ENCODE results near the gene RHOA. TPM values are rescaled to one million over a fixed set of nuclear protein-coding genes. Genes with fewer than 3 reads are reported as not detected.
"Not testable (repeated sequence)": the region's sequence is repeated elsewhere in the genome, so short reads cannot be mapped to it uniquely, and the experiment has no call there.

RHOA gene
- total RNA-seq, 3 donors from 2014 or later = 314 to 686 (median 317) TPM

DNA sequence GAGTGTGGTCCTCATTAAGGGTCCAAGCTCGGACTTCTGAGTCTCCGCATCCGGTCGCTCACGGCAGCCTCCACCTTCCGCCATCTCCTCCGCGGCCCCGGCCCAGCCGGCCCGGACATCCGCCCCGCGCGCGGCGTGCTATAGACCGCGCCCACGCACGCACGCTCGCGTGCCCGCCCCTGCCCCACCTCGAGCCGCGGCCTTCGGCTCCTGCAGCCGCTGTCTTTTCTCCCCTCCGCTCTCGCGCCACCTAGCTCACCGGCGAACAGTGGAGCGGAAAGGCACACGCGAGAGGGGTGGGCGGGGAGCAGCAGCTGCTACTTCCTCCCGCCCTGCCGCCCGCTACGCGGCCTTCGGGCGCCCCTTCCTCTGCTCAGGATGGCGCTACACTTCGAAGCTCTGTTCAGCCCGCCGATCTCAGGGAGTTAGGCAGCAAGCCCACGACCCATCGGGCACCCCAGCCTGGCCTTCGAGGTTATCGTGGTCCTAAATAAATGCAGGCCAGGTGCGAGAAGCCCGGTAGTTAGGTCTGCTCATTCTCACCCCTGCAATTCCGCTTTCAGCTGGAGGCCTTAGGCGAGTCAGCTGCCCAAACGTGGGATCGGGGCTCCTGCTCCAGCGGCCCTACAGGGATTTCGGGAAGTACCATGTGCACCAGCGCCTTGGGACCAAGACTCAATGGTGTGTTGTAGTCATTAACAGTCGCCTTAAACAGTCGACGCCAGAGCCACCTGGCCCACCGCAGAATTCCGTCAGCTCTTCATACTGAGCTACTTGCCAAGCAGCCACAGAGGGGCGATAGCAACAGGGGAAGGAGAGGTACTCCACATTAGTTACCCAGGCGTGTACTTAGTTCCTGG is 71.6 kb downstream of the RHOA start, which contains the start of gene USP4:
Gene USP4 (minus strand): TSS at position 113 of the 860 bp plus-strand sequence. CDS start 29 bp downstream, at position 84.
- H3K9me3 ChIP-seq = no peaks in the 10 kb centered on the region
- peak within 1 kb of the TSS; percentile 71 to 95 (median 88) for H3K4me3 ChIP-seq
- peaks cover 0 to 6% of the 10 kb centered on the region in 2 donors for H3K4me1 ChIP-seq
- no peaks in the 10 kb centered on the region for H3K36me3 ChIP-seq
- intact Hi-C loops (cut with DNase I; ENCODE audit: low total_unique reads) = loop anchor here (5.0 kb wide), 1 partner anchor 592 kb away; no protein-coding TSS in a partner anchor
- TF ChIP-seq CTCF (IDR thresholded peaks at IDR 0.05) (peak in 1 of 3 donors; percentile 23), POLR2AphosphoS5 (IDR thresholded peaks at IDR 0.05) (peak; percentile 70 to 85 (median 83)), POLR2A (IDR thresholded peaks at IDR 0.05) (no peak)
- peak within 1 kb of the TSS; percentile 90 to 98 for H3K27ac ChIP-seq
- no peaks in the 10 kb centered on the region for H3K27me3 ChIP-seq
- peak; percentile 85 to 87 for DNase-seq (ENCODE audit: low spot score in 2 of 2)

GRCh38 chr3:49339581-49339940 is 72.2 kb downstream of the RHOA start:
- DNase-seq (ENCODE audit: low spot score in 2 of 2) = peak in 1 of 2 donors; percentile 32
- peaks cover 0 to 6% of the 10 kb centered on the region in 2 donors for H3K4me1 ChIP-seq
- intact Hi-C loops (cut with DNase I; ENCODE audit: low total_unique reads) = no loop called here
- peak overlapping the region; percentile 71 to 95 (median 88) for H3K4me3 ChIP-seq
- H3K27ac ChIP-seq = peak overlapping the region; percentile 90 to 98
- H3K9me3 ChIP-seq = no peaks in the 10 kb centered on the region
- no peaks in the 10 kb centered on the region for H3K27me3 ChIP-seq
- TF ChIP-seq CTCF (IDR thresholded peaks at IDR 0.05) (no peak), POLR2AphosphoS5 (IDR thresholded peaks at IDR 0.05) (no peak), POLR2A (IDR thresholded peaks at IDR 0.05) (no peak)
- H3K36me3 ChIP-seq = no peaks in the 10 kb centered on the region

- no peak overlapping the region for H3K4me3 ChIP-seq
- no peak for DNase-seq (ENCODE audit: low spot score in 2 of 2)
- no peaks in the 10 kb centered on the region for H3K27me3 ChIP-seq
- no peaks in the 10 kb centered on the region for H3K9me3 ChIP-seq
- intact Hi-C loops (cut with DNase I; ENCODE audit: low total_unique reads) = no loop called here
- no peak overlapping the region for H3K27ac ChIP-seq
- H3K4me1 ChIP-seq = peaks cover 0 to 4% of the 10 kb centered on the region in 2 donors
- no peak for TF ChIP-seq POLR2A (IDR thresholded peaks at IDR 0.05)
- no peak for TF ChIP-seq CTCF (IDR thresholded peaks at IDR 0.05)
- TF ChIP-seq POLR2AphosphoS5 (IDR thresholded peaks at IDR 0.05) = no peak
- H3K36me3 ChIP-seq = no peaks in the 10 kb centered on the region
Measured at GRCh38 chr3:49333916-49334633, 77.7 kb downstream of the RHOA start.

- no peak for DNase-seq (ENCODE audit: low spot score in 2 of 2)
- Histone ChIP-seq H3K36me3 (no peaks in the 10 kb centered on the region), H3K4me3 (no peak overlapping the region), H3K4me1 (no peaks in the 10 kb centered on the region), H3K9me3 (no peaks in the 10 kb centered on the region), H3K27ac (no peak overlapping the region), H3K27me3 (no peaks in the 10 kb centered on the region)
- TF ChIP-seq CTCF (IDR thresholded peaks at IDR 0.05) (no peak), POLR2A (IDR thresholded peaks at IDR 0.05) (no peak), POLR2AphosphoS5 (IDR thresholded peaks at IDR 0.05) (no peak)
- intact Hi-C loops (cut with DNase I; ENCODE audit: low total_unique reads) = no loop called here
Measured at GRCh38 chr3:49333091-49333490, 78.7 kb downstream of the RHOA start.

GRCh38 chr3:49329186-49329585 is 82.6 kb downstream of the RHOA start:
- TF ChIP-seq CTCF (IDR thresholded peaks at IDR 0.05) (no peak), POLR2A (IDR thresholded peaks at IDR 0.05) (no peak), POLR2AphosphoS5 (IDR thresholded peaks at IDR 0.05) (no peak)
- Histone ChIP-seq H3K9me3 (no peaks in the 10 kb centered on the region), H3K27me3 (no peaks in the 10 kb centered on the region), H3K4me3 (no peak overlapping the region), H3K36me3 (no peaks in the 10 kb centered on the region), H3K4me1 (no peaks in the 10 kb centered on the region), H3K27ac (no peak overlapping the region)
- intact Hi-C loops (cut with DNase I; ENCODE audit: low total_unique reads) = no loop called here
- no peak for DNase-seq (ENCODE audit: low spot score in 2 of 2)

- H3K4me3 ChIP-seq; H3K27ac ChIP-seq; H3K27me3 ChIP-seq; intact Hi-C loops (cut with DNase I; ENCODE audit: low total_unique reads); H3K4me1 ChIP-seq; H3K9me3 ChIP-seq; DNase-seq (ENCODE audit: low spot score in 2 of 2); H3K36me3 ChIP-seq: not testable (repeated sequence)
Measured at GRCh38 chr3:49328350-49328749, 83.4 kb downstream of the RHOA start.

Data from breast epithelium (tissue), 4 donors.